ENCODE results near the gene ABR.

DNA sequence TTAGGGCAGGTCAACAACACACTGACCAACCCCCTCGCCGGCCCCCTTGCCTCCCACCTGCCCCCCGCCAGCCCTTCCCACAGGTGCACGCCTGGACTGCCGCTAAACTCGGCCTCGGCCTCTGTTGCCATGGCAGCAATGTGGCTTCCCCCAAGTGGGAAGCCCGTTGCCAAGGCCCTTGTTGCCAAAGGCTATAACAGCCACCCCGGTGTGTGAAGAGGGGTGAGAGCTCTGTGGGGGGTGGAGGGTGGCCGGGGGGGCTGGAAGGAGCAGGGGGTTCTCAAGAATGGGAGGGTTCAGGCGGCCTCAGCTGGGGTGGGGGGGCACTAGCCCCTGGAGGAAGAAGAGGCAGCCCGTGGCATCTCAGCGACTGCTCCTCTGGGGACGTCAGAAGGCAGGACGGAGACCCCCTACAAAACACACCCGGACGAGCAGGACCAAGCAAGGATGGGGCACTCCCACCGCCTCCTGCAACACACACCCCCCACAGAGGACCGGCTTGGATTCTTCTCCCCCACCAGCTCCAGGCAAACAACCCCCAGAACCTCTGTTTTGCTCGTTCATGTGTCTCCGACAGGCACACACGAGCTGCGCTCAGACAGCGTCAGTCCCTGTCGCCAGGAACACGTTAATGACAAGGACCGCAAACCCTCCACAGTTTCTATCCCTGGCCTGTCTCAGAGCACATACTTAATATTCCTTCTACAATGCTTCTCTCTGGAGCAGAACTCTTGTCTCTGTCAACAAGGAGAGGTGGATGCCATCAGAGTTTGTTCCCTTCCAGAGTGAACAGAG lies 55.7 kb downstream of the ABR start:
- TF ChIP-seq, protein P1, sequence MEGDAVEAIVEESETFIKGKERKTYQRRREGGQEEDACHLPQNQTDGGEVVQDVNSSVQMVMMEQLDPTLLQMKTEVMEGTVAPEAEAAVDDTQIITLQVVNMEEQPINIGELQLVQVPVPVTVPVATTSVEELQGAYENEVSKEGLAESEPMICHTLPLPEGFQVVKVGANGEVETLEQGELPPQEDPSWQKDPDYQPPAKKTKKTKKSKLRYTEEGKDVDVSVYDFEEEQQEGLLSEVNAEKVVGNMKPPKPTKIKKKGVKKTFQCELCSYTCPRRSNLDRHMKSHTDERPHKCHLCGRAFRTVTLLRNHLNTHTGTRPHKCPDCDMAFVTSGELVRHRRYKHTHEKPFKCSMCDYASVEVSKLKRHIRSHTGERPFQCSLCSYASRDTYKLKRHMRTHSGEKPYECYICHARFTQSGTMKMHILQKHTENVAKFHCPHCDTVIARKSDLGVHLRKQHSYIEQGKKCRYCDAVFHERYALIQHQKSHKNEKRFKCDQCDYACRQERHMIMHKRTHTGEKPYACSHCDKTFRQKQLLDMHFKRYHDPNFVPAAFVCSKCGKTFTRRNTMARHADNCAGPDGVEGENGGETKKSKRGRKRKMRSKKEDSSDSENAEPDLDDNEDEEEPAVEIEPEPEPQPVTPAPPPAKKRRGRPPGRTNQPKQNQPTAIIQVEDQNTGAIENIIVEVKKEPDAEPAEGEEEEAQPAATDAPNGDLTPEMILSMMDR (IDR thresholded peaks at IDR 0.05): no peak
- TF ChIP-seq, protein P2, sequence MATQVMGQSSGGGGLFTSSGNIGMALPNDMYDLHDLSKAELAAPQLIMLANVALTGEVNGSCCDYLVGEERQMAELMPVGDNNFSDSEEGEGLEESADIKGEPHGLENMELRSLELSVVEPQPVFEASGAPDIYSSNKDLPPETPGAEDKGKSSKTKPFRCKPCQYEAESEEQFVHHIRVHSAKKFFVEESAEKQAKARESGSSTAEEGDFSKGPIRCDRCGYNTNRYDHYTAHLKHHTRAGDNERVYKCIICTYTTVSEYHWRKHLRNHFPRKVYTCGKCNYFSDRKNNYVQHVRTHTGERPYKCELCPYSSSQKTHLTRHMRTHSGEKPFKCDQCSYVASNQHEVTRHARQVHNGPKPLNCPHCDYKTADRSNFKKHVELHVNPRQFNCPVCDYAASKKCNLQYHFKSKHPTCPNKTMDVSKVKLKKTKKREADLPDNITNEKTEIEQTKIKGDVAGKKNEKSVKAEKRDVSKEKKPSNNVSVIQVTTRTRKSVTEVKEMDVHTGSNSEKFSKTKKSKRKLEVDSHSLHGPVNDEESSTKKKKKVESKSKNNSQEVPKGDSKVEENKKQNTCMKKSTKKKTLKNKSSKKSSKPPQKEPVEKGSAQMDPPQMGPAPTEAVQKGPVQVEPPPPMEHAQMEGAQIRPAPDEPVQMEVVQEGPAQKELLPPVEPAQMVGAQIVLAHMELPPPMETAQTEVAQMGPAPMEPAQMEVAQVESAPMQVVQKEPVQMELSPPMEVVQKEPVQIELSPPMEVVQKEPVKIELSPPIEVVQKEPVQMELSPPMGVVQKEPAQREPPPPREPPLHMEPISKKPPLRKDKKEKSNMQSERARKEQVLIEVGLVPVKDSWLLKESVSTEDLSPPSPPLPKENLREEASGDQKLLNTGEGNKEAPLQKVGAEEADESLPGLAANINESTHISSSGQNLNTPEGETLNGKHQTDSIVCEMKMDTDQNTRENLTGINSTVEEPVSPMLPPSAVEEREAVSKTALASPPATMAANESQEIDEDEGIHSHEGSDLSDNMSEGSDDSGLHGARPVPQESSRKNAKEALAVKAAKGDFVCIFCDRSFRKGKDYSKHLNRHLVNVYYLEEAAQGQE (IDR thresholded peaks at IDR 0.05; ENCODE audit: insufficient read depth in 1 of 2, low read depth in 2 of 2, low read length in 1 of 2): no peak
- no peak for TF ChIP-seq TCF7L2 (IDR thresholded peaks at IDR 0.05; ENCODE audit: low read depth, low read length)
